CD14-positive monocyte (primary cell): ENCODE measurements around the gene POGLUT2. TPM values are rescaled to one million over a fixed set of nuclear protein-coding genes. Genes with fewer than 3 reads are reported as not detected.

Source experiments
- DNase-seq, 3 donors: peaks; one replicate each; pipeline ENCODE4 v3.0.0-alpha.2; 2011 to 2022
- H2AFZ ChIP-seq: 2 replicates; pipeline ENCODE4 v1.6.0; 2012; ENCODE audit warnings: mild to moderate bottlenecking, low read depth, low read length, inconsistent platforms; ENCODE audit not compliant: insufficient read depth, poor library complexity, severe bottlenecking
- H3K27ac ChIP-seq, 2 donors: 1 replicate in 1 of 2; 2 replicates in 1 of 2; pipeline ENCODE4 v1.5.1; 2012 to 2013; ENCODE audit warnings: low read length in 2 of 2, control low read depth in 1 of 2, inconsistent platforms in 1 of 2, low read depth in 1 of 2, mild to moderate bottlenecking in 1 of 2
- H3K27me3 ChIP-seq, 2 donors: one replicate each; pipeline versions ENCODE4 v1.6.0 to v1.6.1; 2011 to 2013; ENCODE audit warnings: low read length in 2 of 2; ENCODE audit not compliant: control insufficient read depth in 2 of 2, insufficient read depth in 2 of 2
- H3K36me3 ChIP-seq, 2 donors: replicated peaks in 1 of 2; 1 replicate in 1 of 2; 2 replicates in 1 of 2; pipeline versions ENCODE4 v1.5.1 to v1.6.1; 2012 to 2013; ENCODE audit warnings: low read length in 2 of 2, control low read depth in 1 of 2, inconsistent platforms in 1 of 2, mild to moderate bottlenecking in 1 of 2; ENCODE audit not compliant: insufficient read depth in 2 of 2, control insufficient read depth in 1 of 2
- H3K4me1 ChIP-seq, 2 donors: 1 replicate in 1 of 2; 2 replicates in 1 of 2; pipeline versions ENCODE4 v1.5.1 to v1.6.1; 2012 to 2013; ENCODE audit warnings: low read length in 2 of 2, control low read depth in 1 of 2, inconsistent platforms in 1 of 2, mild to moderate bottlenecking in 1 of 2, moderate library complexity in 1 of 2; ENCODE audit not compliant: insufficient read depth in 2 of 2, control insufficient read depth in 1 of 2
- H3K4me2 ChIP-seq: replicated peaks from 2 replicates; pipeline ENCODE3; 2012; ENCODE audit warnings: low read length, moderate library complexity, mild to moderate bottlenecking; ENCODE audit not compliant: poor library complexity, severe bottlenecking; ENCODE audit errors: extremely low read depth
- H3K4me3 ChIP-seq, 3 experiments: fragments of 200-600 bp in 1 of 3; sonication (generic) in 1 of 3; replicated peaks in 1 of 3; 1 replicate in 2 of 3; 2 replicates in 1 of 3; pipeline ENCODE4 v1.5.1; 2011 to 2013; ENCODE audit warnings: low read length in 3 of 3, mild to moderate bottlenecking in 3 of 3, control low read depth in 2 of 3, low read depth in 2 of 3, inconsistent platforms in 1 of 3, moderate library complexity in 1 of 3
- H3K79me2 ChIP-seq: 2 replicates; pipeline ENCODE4 v1.6.0; 2012; ENCODE audit warnings: mild to moderate bottlenecking, control low read depth, inconsistent platforms, low read length, moderate library complexity; ENCODE audit not compliant: insufficient read depth
- H3K9ac ChIP-seq: 2 replicates; pipeline ENCODE4 v1.6.0; 2017; ENCODE audit warnings: low read length, mild to moderate bottlenecking; ENCODE audit not compliant: insufficient read depth, poor library complexity, severe bottlenecking
- H3K9me3 ChIP-seq, 2 donors: replicated peaks in 1 of 2; 1 replicate in 1 of 2; 2 replicates in 1 of 2; pipeline versions ENCODE4 v1.5.1 to v1.6.1; 2012 to 2013; ENCODE audit warnings: low read length in 2 of 2, control low read depth in 1 of 2; ENCODE audit not compliant: control insufficient read depth in 1 of 2, insufficient read depth in 1 of 2
- H4K20me1 ChIP-seq: 2 replicates; pipeline ENCODE4 v1.6.0; 2012; ENCODE audit warnings: mild to moderate bottlenecking, low read length, control low read depth, moderate library complexity; ENCODE audit not compliant: insufficient read depth
- H3K27ac Mint-ChIP-seq, 7 donors: one replicate each; pipeline ENCODE4 v1.8.0; 2020; ENCODE audit warnings: mild to moderate bottlenecking in 7 of 7, mixed read lengths in 7 of 7, moderate library complexity in 6 of 7, inconsistent platforms in 2 of 7
- H3K27me3 Mint-ChIP-seq, 3 donors: one replicate each; pipeline ENCODE4 v1.8.0; 2021 to 2022; ENCODE audit warnings: low read depth in 3 of 3, mild to moderate bottlenecking in 3 of 3, mixed read lengths in 3 of 3, moderate library complexity in 3 of 3, inconsistent platforms in 1 of 3
- H3K36me3 Mint-ChIP-seq, 2 donors: one replicate each; pipeline ENCODE4 v1.8.0; 2020; ENCODE audit warnings: mixed read lengths in 2 of 2, inconsistent platforms in 1 of 2, mild to moderate bottlenecking in 1 of 2
- H3K4me1 Mint-ChIP-seq: one replicate; pipeline ENCODE4 v1.8.0; 2020; ENCODE audit warnings: mild to moderate bottlenecking, mixed read lengths
- H3K4me3 Mint-ChIP-seq, 2 donors: one replicate each; pipeline ENCODE4 v1.8.0; 2020; ENCODE audit warnings: mild to moderate bottlenecking in 2 of 2, mixed read lengths in 2 of 2, moderate library complexity in 1 of 2
- H3K9me3 Mint-ChIP-seq, 7 donors: one replicate each; pipeline ENCODE4 v1.8.0; 2020 to 2022; ENCODE audit warnings: mixed read lengths in 7 of 7, mild to moderate bottlenecking in 6 of 7, moderate library complexity in 6 of 7, inconsistent platforms in 2 of 7
- WGBS: methylation state at CpG from one replicate; pipeline ENCODE4 v1.1.5; 2013; ENCODE audit warnings: missing lambda C conversion rate; ENCODE audit not compliant: insufficient coverage; 5-methylcytosine and 5-hydroxymethylcytosine counted together
- intact Hi-C, 2 donors: fragments of 100-400 bp; cut with micrococcal nuclease; formaldehyde crosslinking; loops; one replicate each; pipeline versions ENCODE4 v1.15.0 to v1.15.1; 2023
- polyA plus RNA-seq, 3 donors: library from polyadenylated mRNA; depleted of rRNA in 1 of 3; unstranded in 2 of 3; stranded (reverse) in 1 of 3; fragments of 300-500 nt in 2 of 3; fragments of >200 nt in 1 of 3; fragmentation: Illumina TruSeq in 2 of 3; gene quantifications; 1 replicate in 2 of 3; 2 replicates in 1 of 3; pipeline ENCODE4 v1.2.3, GENCODE V29; 2012 to 2021
- TF ChIP-seq, protein P1 (sequence below): fragments of 200-600 bp; IDR thresholded peaks from one replicate; pipeline ENCODE4 v1.8.0; 2022; ENCODE audit warnings: antibody characterized with exemption, mild to moderate bottlenecking

POGLUT2 gene
- polyA plus RNA-seq, 3 donors: 0.22 TPM; not detected in 2

DNA sequence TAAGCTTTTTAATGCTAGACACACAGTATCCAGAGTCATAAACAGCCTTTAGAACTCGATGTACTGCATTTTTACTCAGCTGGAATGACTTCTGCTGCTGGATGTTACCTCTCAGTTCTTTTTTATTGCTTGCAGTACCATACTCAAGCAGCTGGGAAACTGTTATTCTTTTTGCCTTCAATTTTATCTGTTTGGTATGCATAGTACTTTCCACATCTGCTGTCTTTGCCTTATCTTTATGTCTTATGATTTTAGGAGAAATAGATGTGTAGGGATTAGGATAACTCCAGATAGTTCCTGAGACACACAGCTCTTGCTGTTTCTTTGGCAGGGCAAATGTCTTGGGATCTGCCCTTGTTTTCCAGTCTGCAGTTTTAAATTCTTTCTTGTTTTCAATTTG, 56.7 kb downstream of the POGLUT2 start:
- Mint-ChIP-seq H3K9me3 (peaks cover 0 to 2% (median 0%) of the 10 kb centered on the region in 7 donors), H3K27ac (no peak overlapping the region), H3K27me3 (peaks cover 0 to 3% (median 0%) of the 10 kb centered on the region in 3 donors), H3K36me3 (no peaks in the 10 kb centered on the region), H3K4me3 (no peak overlapping the region), H3K4me1 (no peaks in the 10 kb centered on the region)
- Histone ChIP-seq H3K9me3 (no peaks in the 10 kb centered on the region), H2AFZ (no peak overlapping the region), H3K36me3 (no peaks in the 10 kb centered on the region), H3K27me3 (no peaks in the 10 kb centered on the region), H4K20me1 (no peaks in the 10 kb centered on the region), H3K4me1 (no peaks in the 10 kb centered on the region), H3K79me2 (no peaks in the 10 kb centered on the region), H3K27ac (no peak overlapping the region), H3K4me3 (no peak overlapping the region), H3K9ac (no peak overlapping the region), H3K4me2 (no peak overlapping the region)
- intact Hi-C loops: no loop called here
- WGBS: 75% methylated on average over 1 of the region's 1 CpG
- TF ChIP-seq, protein P1, sequence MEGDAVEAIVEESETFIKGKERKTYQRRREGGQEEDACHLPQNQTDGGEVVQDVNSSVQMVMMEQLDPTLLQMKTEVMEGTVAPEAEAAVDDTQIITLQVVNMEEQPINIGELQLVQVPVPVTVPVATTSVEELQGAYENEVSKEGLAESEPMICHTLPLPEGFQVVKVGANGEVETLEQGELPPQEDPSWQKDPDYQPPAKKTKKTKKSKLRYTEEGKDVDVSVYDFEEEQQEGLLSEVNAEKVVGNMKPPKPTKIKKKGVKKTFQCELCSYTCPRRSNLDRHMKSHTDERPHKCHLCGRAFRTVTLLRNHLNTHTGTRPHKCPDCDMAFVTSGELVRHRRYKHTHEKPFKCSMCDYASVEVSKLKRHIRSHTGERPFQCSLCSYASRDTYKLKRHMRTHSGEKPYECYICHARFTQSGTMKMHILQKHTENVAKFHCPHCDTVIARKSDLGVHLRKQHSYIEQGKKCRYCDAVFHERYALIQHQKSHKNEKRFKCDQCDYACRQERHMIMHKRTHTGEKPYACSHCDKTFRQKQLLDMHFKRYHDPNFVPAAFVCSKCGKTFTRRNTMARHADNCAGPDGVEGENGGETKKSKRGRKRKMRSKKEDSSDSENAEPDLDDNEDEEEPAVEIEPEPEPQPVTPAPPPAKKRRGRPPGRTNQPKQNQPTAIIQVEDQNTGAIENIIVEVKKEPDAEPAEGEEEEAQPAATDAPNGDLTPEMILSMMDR: no peak
- DNase-seq: no peak

Other genes with a start within 250 kb of the POGLUT2 start
- 10 to 100 TPM; 18.0 to 39.7 (median 26.0) TPM for gene TPP2, start 202.0 kb downstream of the POGLUT2 start, polyA plus RNA-seq
- not detected for gene METTL21C, start 103.9 kb downstream of the POGLUT2 start, polyA plus RNA-seq
- gene TEX30, start 25.2 kb downstream of the POGLUT2 start, polyA plus RNA-seq: 10 to 100 TPM in 2 of 3 donors, 1 to 10 TPM in 1; 2.7 to 11.3 (median 10.9) TPM
- gene BIVM, start 143 bp upstream of the POGLUT2 start, polyA plus RNA-seq: 1 to 10 TPM in 1 of 3 donors, under 1 TPM in 2; 0.76 to 1.1 (median 0.81) TPM
- 10 to 100 TPM; 15.2 to 34.2 (median 22.1) TPM for gene ERCC5, start 47.1 kb upstream of the POGLUT2 start, polyA plus RNA-seq